Upper lobe of left lung (tissue), 4 donors: ENCODE data around the gene LTBP1.

Experiments used
- EP300 ChIP-seq, 4 donors: sonication (generic); formaldehyde crosslinking; IDR thresholded peaks; one replicate each; pipeline ENCODE4 v1.5.1; 2017; ENCODE audit warnings: antibody characterized with exemption in 4 of 4, control low read depth in 2 of 4
- POLR2A ChIP-seq, 4 donors: fragments of 450-650 bp; IDR thresholded peaks; one replicate each; pipeline ENCODE4 v1.5.1; 2016 to 2017; ENCODE audit warnings: antibody characterized with exemption in 4 of 4, mild to moderate bottlenecking in 2 of 4
- POLR2AphosphoS5 ChIP-seq, 2 donors: sonication (generic); formaldehyde crosslinking; IDR thresholded peaks; one replicate each; pipeline ENCODE4 v1.5.1; 2017; ENCODE audit warnings: antibody characterized with exemption in 2 of 2

GRCh38 chr2:33188799-33189198, 242.0 kb downstream of the LTBP1 start:
- TF ChIP-seq POLR2AphosphoS5 (IDR thresholded peaks at IDR 0.05) = no peak
- no peak for TF ChIP-seq EP300 (IDR thresholded peaks at IDR 0.05)
- TF ChIP-seq POLR2A (IDR thresholded peaks at IDR 0.05) = no peak
